K562 (cell line): ENCODE measurements around the gene AZU1. TPM values are rescaled to one million over a fixed set of nuclear protein-coding genes. Genes with fewer than 3 reads are reported as not detected.

Experiments used
- ATF3 ChIP-seq, 2 experiments: fragments of 450-650 bp in 1 of 2; sonication (generic) in 1 of 2; formaldehyde crosslinking in 1 of 2; IDR thresholded peaks in 1 of 2; conservative IDR thresholded peaks in 1 of 2; 2 replicates each; pipeline versions ENCODE4 v1.6.1 to v1.8.1; 2016 to 2023; ENCODE audit warnings: mild to moderate bottlenecking in 2 of 2, moderate library complexity in 2 of 2, inconsistent platforms in 1 of 2, missing genetic modification reagents in 1 of 2
- BACH1 ChIP-seq: fragments of 200-800 bp; sonication (Bioruptor generic); IDR thresholded peaks from 2 replicates; pipeline ENCODE4 v1.6.1; 2016; ENCODE audit warnings: missing genetic modification characterization, missing compliant biosample characterization
- CBX1 ChIP-seq: sonication (generic); IDR thresholded peaks from 2 replicates; pipeline ENCODE4 v1.6.1; 2016; ENCODE audit warnings: antibody characterized with exemption, low read depth, mild to moderate bottlenecking
- CHD2 ChIP-seq: IDR thresholded peaks from 2 replicates; pipeline ENCODE4 v1.6.1; 2011; ENCODE audit warnings: low read depth, low read length
- FIP1L1 ChIP-seq: fragments of 200-400 bp; formaldehyde crosslinking; IDR thresholded peaks from 2 replicates; pipeline ENCODE4 v1.6.1; 2018; ENCODE audit warnings: mild to moderate bottlenecking, low read depth, low read length; ENCODE audit not compliant: poor library complexity, severe bottlenecking
- GABPB1 ChIP-seq: sonication (generic); formaldehyde crosslinking; IDR thresholded peaks from 2 replicates; pipeline ENCODE4 v1.8.0; 2022; ENCODE audit warnings: mild to moderate bottlenecking, missing genetic modification reagents
- GTF2E2 ChIP-seq: fragments of 200-800 bp; sonication (Bioruptor generic); IDR thresholded peaks from 2 replicates; pipeline ENCODE4 v1.6.1; 2016; ENCODE audit warnings: missing genetic modification characterization, missing compliant biosample characterization
- HDAC8 ChIP-seq: fragments of 450-650 bp; IDR thresholded peaks from 2 replicates; pipeline ENCODE4 v1.6.1; 2016; ENCODE audit warnings: mild to moderate bottlenecking, missing genetic modification characterization, moderate library complexity, missing compliant biosample characterization
- JUN ChIP-seq, 2 experiments: sonication (generic) in 1 of 2; formaldehyde crosslinking in 1 of 2; IDR thresholded peaks; 2 replicates each; pipeline versions ENCODE4 v1.6.1 to v1.8.0; 2012 to 2022; ENCODE audit warnings: borderline replicate concordance in 2 of 2, mild to moderate bottlenecking in 2 of 2, improper control_type of control experiment in 1 of 2, low read depth in 1 of 2, low read length in 1 of 2, missing genetic modification reagents in 1 of 2
- L3MBTL2 ChIP-seq: fragments of 450-650 bp; IDR thresholded peaks from 2 replicates; pipeline ENCODE4 v1.6.1; 2016; ENCODE audit warnings: mild to moderate bottlenecking, moderate library complexity
- POLR2A ChIP-seq: fragments of 450-650 bp; conservative IDR thresholded peaks from 2 replicates; pipeline ENCODE4 v1.6.1; 2016
- PTBP1 ChIP-seq: fragments of 200-400 bp; formaldehyde crosslinking; IDR thresholded peaks from 2 replicates; pipeline ENCODE4 v1.6.1; 2017; ENCODE audit warnings: low read depth, low read length
- SUPT5H ChIP-seq: fragments of 450-650 bp; IDR thresholded peaks from 2 replicates; pipeline ENCODE4 v1.6.1; 2016
- XRCC5 ChIP-seq: fragments of 200-400 bp; formaldehyde crosslinking; IDR thresholded peaks from 2 replicates; pipeline ENCODE4 v1.6.1; 2017; ENCODE audit warnings: low read depth, mild to moderate bottlenecking, low read length
- ZBTB1 ChIP-seq: sonication (generic); formaldehyde crosslinking; IDR thresholded peaks from 2 replicates; pipeline ENCODE4 v1.8.1; 2023; ENCODE audit warnings: missing genetic modification reagents, low read depth, mild to moderate bottlenecking, borderline replicate concordance
- ZFX ChIP-seq: sonication (generic); formaldehyde crosslinking; IDR thresholded peaks from 2 replicates; pipeline ENCODE4 v1.8.0; 2022; ENCODE audit warnings: mild to moderate bottlenecking, missing genetic modification reagents, moderate library complexity
- ZNF592 ChIP-seq: fragments of 450-650 bp; IDR thresholded peaks from 2 replicates; pipeline ENCODE4 v1.6.1; 2017; ENCODE audit warnings: antibody characterized with exemption, mild to moderate bottlenecking
- ZNF696 ChIP-seq: fragments of 250-450 bp; sonication (Bioruptor Pico); conservative IDR thresholded peaks from 2 replicates; pipeline ENCODE4 v1.4.0; 2020; ENCODE audit warnings: mild to moderate bottlenecking, moderate library complexity
- polyA plus RNA-seq, 8 experiments: library from polyadenylated mRNA; depleted of rRNA in 4 of 8; stranded (reverse) in 5 of 8; unstranded in 3 of 8; fragments of >200 nt; fragmentation: Nextera tagmentation in 2 of 8; fragmentation: Illumina TruSeq in 1 of 8; extraction: Ambion mirVana in 2 of 8; extraction: Trizol in 1 of 8; gene quantifications; 2 replicates each; pipeline versions ENCODE4 v1.2.1 to v1.2.3, GENCODE V29; 2011 to 2014; ENCODE audit warnings: inconsistent platforms in 1 of 8, missing spikeins in 1 of 8
- total RNA-seq, 7 experiments: library from RNA; depleted of rRNA in 6 of 7; stranded (reverse); fragments of >200 nt in 6 of 7; fragmentation: Illumina TruSeq in 2 of 7; extraction: Trizol in 2 of 7; gene quantifications; 2 replicates each; pipeline versions ENCODE4 v1.2.1 to v1.2.3, GENCODE V29; 2011 to 2021; ENCODE audit warnings: low replicate concordance in 1 of 7
- TF ChIP-seq, protein P1 (sequence below), 2 experiments: fragments of 450-650 bp; conservative IDR thresholded peaks; 2 replicates each; pipeline ENCODE4 v1.6.1; 2017; ENCODE audit warnings: mild to moderate bottlenecking in 2 of 2, moderate library complexity in 2 of 2

AZU1 gene
- total and polyA plus RNA-seq, 9 of the 15 experiments (the other 6 are each of a cell fraction or from before 2014, with no cell fraction given) = 0.29 to 1.9 (median 0.59) TPM; not detected in 3

DNA sequence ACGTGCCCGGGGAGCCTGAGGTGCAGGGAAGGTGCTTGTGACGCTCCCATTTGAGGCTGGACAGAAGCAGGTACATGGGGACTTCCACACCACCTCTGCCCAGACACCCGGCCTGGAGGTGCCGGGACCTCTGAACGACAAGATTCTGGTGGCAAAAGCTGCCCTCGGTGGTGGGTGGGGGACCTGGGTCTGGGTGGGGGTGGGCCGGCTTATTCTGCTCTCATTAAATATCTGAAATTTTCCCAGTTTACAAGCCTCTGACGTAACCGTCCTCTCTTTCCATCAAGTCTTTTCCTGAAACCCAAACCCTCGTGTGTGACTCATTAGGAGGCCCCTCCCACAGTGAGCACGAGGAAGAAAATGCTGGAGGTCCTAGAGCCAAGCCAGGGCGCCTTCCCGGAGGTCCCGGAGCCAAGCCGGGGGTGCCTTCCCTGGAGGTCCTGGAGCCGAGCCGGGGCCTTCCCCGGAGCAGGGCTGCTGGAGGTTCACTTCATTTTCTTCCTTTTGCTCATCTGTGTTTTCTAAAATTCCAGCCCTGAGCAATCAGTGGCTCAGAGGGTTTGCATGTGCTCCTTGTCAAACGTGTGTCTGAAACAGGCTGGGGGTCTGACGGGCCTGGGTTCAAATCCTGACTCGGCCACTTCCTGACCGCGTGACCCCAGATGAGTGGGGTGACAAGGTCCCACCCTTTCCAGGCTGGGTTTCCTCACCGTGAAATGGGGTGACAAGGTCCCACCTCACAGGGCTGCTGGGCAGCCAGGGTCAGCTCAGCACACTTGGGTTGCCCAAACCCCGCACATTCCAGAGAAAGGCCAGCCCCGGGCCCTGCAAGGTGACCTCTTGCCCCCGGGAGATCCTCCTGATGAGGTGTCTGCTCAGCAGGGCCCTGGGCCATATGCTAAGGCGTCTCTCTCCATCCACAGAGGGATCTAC, 41.9 kb downstream of the AZU1 start (continued):
- TF ChIP-seq GABPB1 (peak; percentile 29; the same call in 1 of the 2 replicates), L3MBTL2 (0 out of 2 replicates have a peak, but pooled peaks have one; percentile 33), BACH1 (tag) (no peak), ZBTB1 (CRISPR knock-in tag) (no peak), PTBP1 (0 out of 2 replicates have a peak, but pooled peaks have one; percentile 48), ZNF696 (no peak), XRCC5 (0 out of 2 replicates have a peak, but pooled peaks have one; percentile 39), HDAC8 (tag) (no peak), JUN (IDR thresholded peaks at IDR 0.05; ENCODE audit: borderline replicate concordance, low read depth, low read length) (0 out of 2 replicates have a peak, but pooled peaks have one; percentile 41), JUN (CRISPR knock-in tag; IDR thresholded peaks at IDR 0.05; ENCODE audit: borderline replicate concordance) (no peak), SUPT5H (0 out of 2 replicates have a peak, but pooled peaks have one; percentile 27), GTF2E2 (tag) (no peak), FIP1L1 (peak; percentile 47), CBX1 (0 out of 2 replicates have a peak, but pooled peaks have one; percentile 15), POLR2A (peak; percentile 68; the same call in 1 of the 2 replicates), CHD2 (peak; percentile 16; the same call in 1 of the 2 replicates), ZFX (CRISPR knock-in tag) (peak; percentile 11; the same call in 1 of the 2 replicates), ZNF592 (peak; percentile 31; the same call in 1 of the 2 replicates), ATF3 (IDR thresholded peaks at IDR 0.05) (peak; percentile 53), ATF3 (CRISPR knock-in tag; conservative IDR thresholded peaks at IDR 0.05) (no peak)
- TF ChIP-seq, protein P1, sequence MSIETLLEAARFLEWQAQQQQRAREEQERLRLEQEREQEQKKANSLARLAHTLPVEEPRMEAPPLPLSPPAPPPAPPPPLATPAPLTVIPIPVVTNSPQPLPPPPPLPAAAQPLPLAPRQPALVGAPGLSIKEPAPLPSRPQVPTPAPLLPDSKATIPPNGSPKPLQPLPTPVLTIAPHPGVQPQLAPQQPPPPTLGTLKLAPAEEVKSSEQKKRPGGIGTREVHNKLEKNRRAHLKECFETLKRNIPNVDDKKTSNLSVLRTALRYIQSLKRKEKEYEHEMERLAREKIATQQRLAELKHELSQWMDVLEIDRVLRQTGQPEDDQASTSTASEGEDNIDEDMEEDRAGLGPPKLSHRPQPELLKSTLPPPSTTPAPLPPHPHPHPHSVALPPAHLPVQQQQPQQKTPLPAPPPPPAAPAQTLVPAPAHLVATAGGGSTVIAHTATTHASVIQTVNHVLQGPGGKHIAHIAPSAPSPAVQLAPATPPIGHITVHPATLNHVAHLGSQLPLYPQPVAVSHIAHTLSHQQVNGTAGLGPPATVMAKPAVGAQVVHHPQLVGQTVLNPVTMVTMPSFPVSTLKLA (conservative IDR thresholded peaks at IDR 0.05) = peak in 1 of 2 experiments; percentile 49; a peak in 1 of 4 replicates
- TF ChIP-seq, all 486 proteins: peak for 19
